GM21447 (cell line): Measurements from ENCODE around the gene BLVRA.
"Not testable (repeated sequence)": the region's sequence is repeated elsewhere in the genome, so short reads cannot be mapped to it uniquely, and the experiment has no call there.

ENCODE experiments used
- ATAC-seq: cut with Tn5 transposase; IDR thresholded peaks from one replicate; pipeline ENCODE4 v1.9.1; 2021; ENCODE audit not compliant: unreplicated experiment

The BLVRA gene

GRCh38 chr7:43758029-43758821 lies at the start of gene BLVRA:
Gene BLVRA (plus strand): TSS chr7:43758680. CDS start chr7:43771159, 12,479 bp downstream.
- peak; percentile 68 for ATAC-seq

- ATAC-seq, result no peak
These were observed 47.0 kb upstream of the BLVRA start for GRCh38 chr7:43711503-43711902.

GRCh38 chr7:43715966-43716365 lies 42.5 kb upstream of the BLVRA start:
- ATAC-seq, result not testable (repeated sequence)

- ATAC-seq, result no peak
These were observed 41.9 kb upstream of the BLVRA start for GRCh38 chr7:43716598-43716997.

- no peak for ATAC-seq
These were observed 37.2 kb upstream of the BLVRA start for GRCh38 chr7:43721193-43721806.

- ATAC-seq, result no peak
These were observed 35.5 kb upstream of the BLVRA start for GRCh38 chr7:43723007-43723341.

- no peak for ATAC-seq
These were observed 33.2 kb upstream of the BLVRA start for GRCh38 chr7:43725251-43725650.

- no peak for ATAC-seq
These were observed 32.0 kb upstream of the BLVRA start for GRCh38 chr7:43726466-43726865.

GRCh38 chr7:43727003-43727402 lies 31.5 kb upstream of the BLVRA start:
- ATAC-seq, result no peak

GRCh38 chr7:43727494-43727893 lies 31.0 kb upstream of the BLVRA start:
- no peak for ATAC-seq

- ATAC-seq, result peak; percentile 80
These were observed 29.1 kb upstream of the BLVRA start, which contains the start of gene COA1 for GRCh38 chr7:43729214-43729923. Gene COA1 (minus strand): TSS chr7:43729523. CDS start chr7:43648614, 80,909 bp downstream.

- peak; percentile 8 for ATAC-seq
These were observed 28.6 kb upstream of the BLVRA start for GRCh38 chr7:43729924-43730248.

- ATAC-seq, result not testable (repeated sequence)
These were observed 27.0 kb upstream of the BLVRA start for GRCh38 chr7:43731494-43731893.

- ATAC-seq, result not testable (repeated sequence)
These were observed 23.7 kb upstream of the BLVRA start for GRCh38 chr7:43734575-43735332.

GRCh38 chr7:43735403-43735801 lies 23.1 kb upstream of the BLVRA start:
- peak; percentile 15 for ATAC-seq

- peak; percentile 78 for ATAC-seq
These were observed 22.5 kb upstream of the BLVRA start for GRCh38 chr7:43735802-43736603.

GRCh38 chr7:43737467-43738127 lies 20.9 kb upstream of the BLVRA start:
- no peak for ATAC-seq

GRCh38 chr7:43742692-43743091 lies 15.8 kb upstream of the BLVRA start:
- no peak for ATAC-seq

GRCh38 chr7:43747328-43748105 lies 11.0 kb upstream of the BLVRA start:
- ATAC-seq, result no peak
